OCI-LY1 (cell line): Measurements from ENCODE around the gene LDHA.

Experiments used
- H2AFZ ChIP-seq: fragments of 200-600 bp; sonication (generic), shearing (Covaris generic); 2 replicates; pipeline ENCODE4 v1.6.0; 2014; ENCODE audit warnings: antibody characterized with exemption, mild to moderate bottlenecking, low read length
- H3F3A ChIP-seq: fragments of 200-600 bp; sonication (generic), shearing (Covaris generic); 2 replicates; pipeline ENCODE4 v1.6.0; 2014; ENCODE audit warnings: mild to moderate bottlenecking, antibody characterized with exemption, low read length, moderate library complexity; ENCODE audit not compliant: insufficient read depth
- H3K27ac ChIP-seq: fragments of 200-600 bp; sonication (generic); 2 replicates; pipeline ENCODE4 v1.5.1; 2014; ENCODE audit warnings: low read length, mixed run types, mild to moderate bottlenecking, low read depth; ENCODE audit not compliant: poor library complexity, severe bottlenecking
- H3K27me3 ChIP-seq: fragments of 200-600 bp; sonication (generic); 2 replicates; pipeline ENCODE4 v1.6.0; 2014; ENCODE audit warnings: antibody characterized with exemption, mild to moderate bottlenecking, low read length, moderate library complexity; ENCODE audit not compliant: insufficient read depth
- H3K36me3 ChIP-seq: fragments of 200-600 bp; sonication (generic); 2 replicates; pipeline ENCODE4 v1.6.1; 2014; ENCODE audit warnings: mild to moderate bottlenecking, antibody characterized with exemption, low read length, moderate library complexity, mixed read lengths; ENCODE audit not compliant: insufficient read depth
- H3K4me1 ChIP-seq: fragments of 200-600 bp; sonication (generic); 2 replicates; pipeline ENCODE4 v1.5.1; 2014; ENCODE audit warnings: mild to moderate bottlenecking, low read length, moderate library complexity; ENCODE audit not compliant: insufficient read depth, severe bottlenecking
- H3K4me2 ChIP-seq: fragments of 200-600 bp; sonication (generic), shearing (Covaris generic); 2 replicates; pipeline ENCODE4 v1.6.1; 2014; ENCODE audit warnings: low read length
- H3K4me3 ChIP-seq: fragments of 200-600 bp; sonication (generic); 2 replicates; pipeline ENCODE4 v1.5.1; 2014; ENCODE audit warnings: low read length, low read depth, mild to moderate bottlenecking, mixed read lengths; ENCODE audit not compliant: poor library complexity, severe bottlenecking
- H3K79me2 ChIP-seq: fragments of 200-600 bp; shearing (Covaris generic); 2 replicates; pipeline ENCODE4 v1.6.1; 2016; ENCODE audit warnings: mixed run types, low read length, mixed read lengths; ENCODE audit not compliant: insufficient read depth
- H3K9ac ChIP-seq: fragments of 200-600 bp; sonication (generic), shearing (Covaris generic); 2 replicates; pipeline ENCODE4 v1.6.1; 2014; ENCODE audit warnings: mild to moderate bottlenecking, low read length, mixed read lengths
- H3K9me2 ChIP-seq: fragments of 200-600 bp; sonication (generic), shearing (Covaris generic); 2 replicates; pipeline ENCODE4 v1.6.1; 2014; ENCODE audit warnings: low read depth, mild to moderate bottlenecking, low read length, mixed read lengths
- H3K9me3 ChIP-seq: fragments of 200-600 bp; shearing (Covaris generic); 2 replicates; pipeline ENCODE4 v1.6.1; 2014; ENCODE audit warnings: low read length, mixed read lengths
- H4K20me1 ChIP-seq: fragments of 200-600 bp; sonication (generic), shearing (Covaris generic); 2 replicates; pipeline ENCODE4 v1.6.0; 2016; ENCODE audit warnings: mild to moderate bottlenecking, low read length; ENCODE audit not compliant: insufficient read depth
- CTCF ChIP-seq: fragments of 200-600 bp; sonication (generic), shearing (Covaris generic); IDR thresholded peaks from 2 replicates; pipeline ENCODE4 v1.5.1; 2017; ENCODE audit warnings: mild to moderate bottlenecking, antibody characterized with exemption, low read length, moderate library complexity, mixed read lengths
- EZH2 ChIP-seq: fragments of 200-600 bp; sonication (generic), shearing (Covaris generic); IDR thresholded peaks from 2 replicates; pipeline ENCODE4 v1.8.0; 2017; ENCODE audit warnings: borderline replicate concordance, mixed run types, mild to moderate bottlenecking, antibody characterized with exemption, low read length, moderate library complexity, mixed read lengths

The LDHA gene

GRCh38 chr11:18429332-18429731 is 35.0 kb downstream of the LDHA start:
- Histone ChIP-seq H3K4me2 (no peak overlapping the region), H3F3A (no peaks in the 10 kb centered on the region), H3K4me1 (no peaks in the 10 kb centered on the region), H3K27ac (no peak overlapping the region), H3K4me3 (no peak overlapping the region), H3K36me3 (no peaks in the 10 kb centered on the region), H4K20me1 (no peaks in the 10 kb centered on the region), H3K9ac (no peak overlapping the region), H3K9me3 (no peaks in the 10 kb centered on the region), H3K27me3 (no peaks in the 10 kb centered on the region; the same call in 1 of the 2 replicates), H3K9me2 (no peaks in the 10 kb centered on the region), H2AFZ (no peak overlapping the region), H3K79me2 (no peaks in the 10 kb centered on the region)
- TF ChIP-seq CTCF (no peak), EZH2 (no peak)

- no peaks in the 10 kb centered on the region for H3F3A ChIP-seq
- no peak overlapping the region for H3K4me3 ChIP-seq
- H3K27ac ChIP-seq = no peak overlapping the region
- no peak overlapping the region for H3K9ac ChIP-seq
- H3K79me2 ChIP-seq = no peaks in the 10 kb centered on the region
- no peaks in the 10 kb centered on the region; the same call in 1 of the 2 replicates for H3K36me3 ChIP-seq
- H3K4me1 ChIP-seq = no peaks in the 10 kb centered on the region
- H3K9me3 ChIP-seq = peaks cover 5% of the 10 kb centered on the region
- peaks cover 3% of the 10 kb centered on the region; the same call in 1 of the 2 replicates for H3K27me3 ChIP-seq
- TF ChIP-seq EZH2 (no peak), CTCF (no peak)
- no peaks in the 10 kb centered on the region for H3K9me2 ChIP-seq
- no peaks in the 10 kb centered on the region for H4K20me1 ChIP-seq
- H3K4me2 ChIP-seq = no peak overlapping the region
- H2AFZ ChIP-seq = no peak overlapping the region
Observed at GRCh38 chr11:18438691-18439090, 44.3 kb downstream of the LDHA start.

- Histone ChIP-seq H3K9me3 (no peaks in the 10 kb centered on the region), H3K27me3 (no peaks in the 10 kb centered on the region), H3K4me2 (no peak overlapping the region), H3K4me1 (no peaks in the 10 kb centered on the region), H2AFZ (no peak overlapping the region), H3K4me3 (no peak overlapping the region), H4K20me1 (no peaks in the 10 kb centered on the region), H3K9ac (no peak overlapping the region), H3K9me2 (no peaks in the 10 kb centered on the region), H3K27ac (no peak overlapping the region), H3K36me3 (no peaks in the 10 kb centered on the region), H3K79me2 (no peaks in the 10 kb centered on the region), H3F3A (no peaks in the 10 kb centered on the region)
- TF ChIP-seq EZH2 = no peak
Observed at GRCh38 chr11:18449251-18449650, 54.9 kb downstream of the LDHA start.

- no peak overlapping the region for H3K9ac ChIP-seq
- no peaks in the 10 kb centered on the region for H4K20me1 ChIP-seq
- H3K4me2 ChIP-seq = no peak overlapping the region
- no peaks in the 10 kb centered on the region for H3K9me3 ChIP-seq
- no peaks in the 10 kb centered on the region for H3K4me1 ChIP-seq
- no peaks in the 10 kb centered on the region for H3K9me2 ChIP-seq
- no peak overlapping the region for H3K27ac ChIP-seq
- H3K79me2 ChIP-seq = no peaks in the 10 kb centered on the region
- no peaks in the 10 kb centered on the region for H3K36me3 ChIP-seq
- H3F3A ChIP-seq = no peaks in the 10 kb centered on the region
- no peak overlapping the region for H2AFZ ChIP-seq
- H3K4me3 ChIP-seq = no peak overlapping the region
- no peaks in the 10 kb centered on the region for H3K27me3 ChIP-seq
- TF ChIP-seq EZH2 (no peak), CTCF (no peak)
Observed at GRCh38 chr11:18452927-18453326, 58.6 kb downstream of the LDHA start.
